Measurements from ENCODE around the gene CPT1B. TPM values are rescaled to one million over a fixed set of nuclear protein-coding genes. Genes with fewer than 3 reads are reported as not detected.

The CPT1B gene
- total and polyA plus RNA-seq, 10 of the 15 experiments (the other 5 are each of a cell fraction or from before 2014, with no cell fraction given), result 3.5 to 54.0 (median 21.7) TPM

DNA sequence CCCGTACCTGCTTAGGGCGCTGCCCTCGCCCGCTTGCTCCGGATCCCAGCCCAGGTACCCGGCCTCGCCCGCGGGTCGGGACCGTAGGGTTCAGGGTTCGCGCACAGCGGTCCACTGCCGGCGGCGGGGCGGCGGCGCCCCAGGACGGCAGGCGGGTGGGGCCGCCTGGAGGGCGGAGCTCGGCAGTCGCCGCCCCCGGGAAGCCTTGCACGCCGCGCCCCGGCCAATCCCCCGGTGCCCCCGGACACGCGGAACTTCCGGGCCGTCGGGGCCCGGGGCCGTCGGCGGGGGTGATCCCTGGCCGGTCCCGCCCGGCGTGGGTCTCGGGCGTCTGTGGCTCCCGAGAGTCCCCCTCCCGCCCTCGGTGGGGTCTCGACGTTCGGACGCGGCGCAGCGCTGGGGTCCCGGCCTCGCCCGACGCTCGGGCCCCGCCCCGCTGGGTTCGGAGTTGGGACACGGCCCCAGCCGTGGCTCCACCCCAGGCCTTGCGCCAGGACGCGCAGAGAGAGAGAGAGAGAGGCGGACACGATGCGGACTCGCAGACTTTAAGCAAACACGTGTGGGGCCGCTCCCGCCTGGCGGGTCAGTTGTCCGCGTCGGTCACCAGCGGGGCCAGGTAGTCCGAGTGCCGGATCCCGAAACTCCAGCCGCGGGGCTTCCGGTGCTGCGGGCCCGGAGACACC is 48.2 kb downstream of the CPT1B start, which contains the start of gene TYMP (continued):
- TF ChIP-seq SIX5 (IDR thresholded peaks at IDR 0.05; ENCODE audit: low read depth, low read length, severe bottlenecking) (no peak), FOXK2 (IDR thresholded peaks at IDR 0.05) (no peak), SMAD5 (IDR thresholded peaks at IDR 0.05; ENCODE audit: low read depth) (no peak; the same call in 1 of the 2 replicates), RUNX3 (IDR thresholded peaks at IDR 0.05; ENCODE audit: low read length) (no peak), CBFB (IDR thresholded peaks at IDR 0.05; ENCODE audit: low read depth) (0 out of 2 replicates have a peak, but pooled peaks have one; percentile 31), FOXM1 (IDR thresholded peaks at IDR 0.05; ENCODE audit: low read depth, low read length) (no peak), HDAC6 (IDR thresholded peaks at IDR 0.05; ENCODE audit: unreplicated experiment) (no peak), SMARCA5 (IDR thresholded peaks at IDR 0.05) (peak; percentile 82; the same call in 1 of the 2 replicates), CEBPB (IDR thresholded peaks at IDR 0.05; ENCODE audit: borderline replicate concordance in 1 of 2, low read depth in 2 of 2, low read length in 2 of 2) (0 out of 4 replicates have a peak, but pooled peaks of 1 of the 2 experiments have one; percentile 5), KAT2A (conservative IDR thresholded peaks at IDR 0.05; ENCODE audit: control insufficient read depth, low read depth, low read length) (no peak), SP1 (IDR thresholded peaks at IDR 0.05; ENCODE audit: low read depth, low read length) (peak; percentile 10), POU2F2 (IDR thresholded peaks at IDR 0.05; ENCODE audit: borderline replicate concordance, low read depth, low read length) (peak; percentile 46; the same call in 2 of the 3 replicates), ZNF207 (IDR thresholded peaks at IDR 0.05; ENCODE audit: borderline replicate concordance) (no peak; the same call in 1 of the 2 replicates), BMI1 (IDR thresholded peaks at IDR 0.05; ENCODE audit: borderline replicate concordance) (no peak), RAD51 (IDR thresholded peaks at IDR 0.05) (no peak), ASH2L (IDR thresholded peaks at IDR 0.05; ENCODE audit: borderline replicate concordance, low read depth) (no peak), NR2F1 (conservative IDR thresholded peaks at IDR 0.05) (no peak), BCL11A (IDR thresholded peaks at IDR 0.05; ENCODE audit: low read depth, low read length) (no peak)
- TF ChIP-seq, protein P1, sequence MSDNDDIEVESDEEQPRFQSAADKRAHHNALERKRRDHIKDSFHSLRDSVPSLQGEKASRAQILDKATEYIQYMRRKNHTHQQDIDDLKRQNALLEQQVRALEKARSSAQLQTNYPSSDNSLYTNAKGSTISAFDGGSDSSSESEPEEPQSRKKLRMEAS (IDR thresholded peaks at IDR 0.05; ENCODE audit: low read depth, low read length), result peak; percentile 86
- TF ChIP-seq, protein P2, sequence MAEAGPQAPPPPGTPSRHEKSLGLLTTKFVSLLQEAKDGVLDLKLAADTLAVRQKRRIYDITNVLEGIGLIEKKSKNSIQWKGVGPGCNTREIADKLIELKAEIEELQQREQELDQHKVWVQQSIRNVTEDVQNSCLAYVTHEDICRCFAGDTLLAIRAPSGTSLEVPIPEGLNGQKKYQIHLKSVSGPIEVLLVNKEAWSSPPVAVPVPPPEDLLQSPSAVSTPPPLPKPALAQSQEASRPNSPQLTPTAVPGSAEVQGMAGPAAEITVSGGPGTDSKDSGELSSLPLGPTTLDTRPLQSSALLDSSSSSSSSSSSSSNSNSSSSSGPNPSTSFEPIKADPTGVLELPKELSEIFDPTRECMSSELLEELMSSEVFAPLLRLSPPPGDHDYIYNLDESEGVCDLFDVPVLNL (IDR thresholded peaks at IDR 0.05; ENCODE audit: low read depth, low read length), result no peak
- TF ChIP-seq, protein P3, sequence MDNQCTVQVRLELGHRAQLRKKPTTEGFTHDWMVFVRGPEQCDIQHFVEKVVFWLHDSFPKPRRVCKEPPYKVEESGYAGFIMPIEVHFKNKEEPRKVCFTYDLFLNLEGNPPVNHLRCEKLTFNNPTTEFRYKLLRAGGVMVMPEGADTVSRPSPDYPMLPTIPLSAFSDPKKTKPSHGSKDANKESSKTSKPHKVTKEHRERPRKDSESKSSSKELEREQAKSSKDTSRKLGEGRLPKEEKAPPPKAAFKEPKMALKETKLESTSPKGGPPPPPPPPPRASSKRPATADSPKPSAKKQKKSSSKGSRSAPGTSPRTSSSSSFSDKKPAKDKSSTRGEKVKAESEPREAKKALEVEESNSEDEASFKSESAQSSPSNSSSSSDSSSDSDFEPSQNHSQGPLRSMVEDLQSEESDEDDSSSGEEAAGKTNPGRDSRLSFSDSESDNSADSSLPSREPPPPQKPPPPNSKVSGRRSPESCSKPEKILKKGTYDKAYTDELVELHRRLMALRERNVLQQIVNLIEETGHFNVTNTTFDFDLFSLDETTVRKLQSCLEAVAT (IDR thresholded peaks at IDR 0.05), result no peak
- TF ChIP-seq, protein P4, sequence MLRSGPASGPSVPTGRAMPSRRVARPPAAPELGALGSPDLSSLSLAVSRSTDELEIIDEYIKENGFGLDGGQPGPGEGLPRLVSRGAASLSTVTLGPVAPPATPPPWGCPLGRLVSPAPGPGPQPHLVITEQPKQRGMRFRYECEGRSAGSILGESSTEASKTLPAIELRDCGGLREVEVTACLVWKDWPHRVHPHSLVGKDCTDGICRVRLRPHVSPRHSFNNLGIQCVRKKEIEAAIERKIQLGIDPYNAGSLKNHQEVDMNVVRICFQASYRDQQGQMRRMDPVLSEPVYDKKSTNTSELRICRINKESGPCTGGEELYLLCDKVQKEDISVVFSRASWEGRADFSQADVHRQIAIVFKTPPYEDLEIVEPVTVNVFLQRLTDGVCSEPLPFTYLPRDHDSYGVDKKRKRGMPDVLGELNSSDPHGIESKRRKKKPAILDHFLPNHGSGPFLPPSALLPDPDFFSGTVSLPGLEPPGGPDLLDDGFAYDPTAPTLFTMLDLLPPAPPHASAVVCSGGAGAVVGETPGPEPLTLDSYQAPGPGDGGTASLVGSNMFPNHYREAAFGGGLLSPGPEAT (IDR thresholded peaks at IDR 0.05; ENCODE audit: low read depth), result no peak; the same call in 1 of the 2 replicates
- TF ChIP-seq, protein P5, sequence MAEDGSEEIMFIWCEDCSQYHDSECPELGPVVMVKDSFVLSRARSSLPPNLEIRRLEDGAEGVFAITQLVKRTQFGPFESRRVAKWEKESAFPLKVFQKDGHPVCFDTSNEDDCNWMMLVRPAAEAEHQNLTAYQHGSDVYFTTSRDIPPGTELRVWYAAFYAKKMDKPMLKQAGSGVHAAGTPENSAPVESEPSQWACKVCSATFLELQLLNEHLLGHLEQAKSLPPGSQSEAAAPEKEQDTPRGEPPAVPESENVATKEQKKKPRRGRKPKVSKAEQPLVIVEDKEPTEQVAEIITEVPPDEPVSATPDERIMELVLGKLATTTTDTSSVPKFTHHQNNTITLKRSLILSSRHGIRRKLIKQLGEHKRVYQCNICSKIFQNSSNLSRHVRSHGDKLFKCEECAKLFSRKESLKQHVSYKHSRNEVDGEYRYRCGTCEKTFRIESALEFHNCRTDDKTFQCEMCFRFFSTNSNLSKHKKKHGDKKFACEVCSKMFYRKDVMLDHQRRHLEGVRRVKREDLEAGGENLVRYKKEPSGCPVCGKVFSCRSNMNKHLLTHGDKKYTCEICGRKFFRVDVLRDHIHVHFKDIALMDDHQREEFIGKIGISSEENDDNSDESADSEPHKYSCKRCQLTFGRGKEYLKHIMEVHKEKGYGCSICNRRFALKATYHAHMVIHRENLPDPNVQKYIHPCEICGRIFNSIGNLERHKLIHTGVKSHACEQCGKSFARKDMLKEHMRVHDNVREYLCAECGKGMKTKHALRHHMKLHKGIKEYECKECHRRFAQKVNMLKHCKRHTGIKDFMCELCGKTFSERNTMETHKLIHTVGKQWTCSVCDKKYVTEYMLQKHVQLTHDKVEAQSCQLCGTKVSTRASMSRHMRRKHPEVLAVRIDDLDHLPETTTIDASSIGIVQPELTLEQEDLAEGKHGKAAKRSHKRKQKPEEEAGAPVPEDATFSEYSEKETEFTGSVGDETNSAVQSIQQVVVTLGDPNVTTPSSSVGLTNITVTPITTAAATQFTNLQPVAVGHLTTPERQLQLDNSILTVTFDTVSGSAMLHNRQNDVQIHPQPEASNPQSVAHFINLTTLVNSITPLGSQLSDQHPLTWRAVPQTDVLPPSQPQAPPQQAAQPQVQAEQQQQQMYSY (CRISPR knock-in tag; IDR thresholded peaks at IDR 0.05), result no peak
